K562 (cell line): ENCODE results near the gene GPHA2. TPM values are rescaled to one million over a fixed set of nuclear protein-coding genes. Genes with fewer than 3 reads are reported as not detected.

Experiments used
- BCLAF1 ChIP-seq, 2 experiments: fragments of 450-650 bp in 1 of 2; IDR thresholded peaks; 2 replicates each; pipeline ENCODE4 v1.6.1; 2011 to 2017; ENCODE audit warnings: low read depth in 2 of 2, antibody characterized with exemption in 1 of 2, borderline replicate concordance in 1 of 2, low read length in 1 of 2, mild to moderate bottlenecking in 1 of 2, mixed read lengths in 1 of 2; ENCODE audit not compliant: control insufficient read depth in 1 of 2
- BDP1 ChIP-seq: IDR thresholded peaks from 3 replicates; pipeline ENCODE4 v1.6.1; 2011; ENCODE audit not compliant: insufficient read length, insufficient read depth
- HDGF ChIP-seq: fragments of 450-650 bp; IDR thresholded peaks from 2 replicates; pipeline ENCODE4 v1.6.1; 2016
- KDM4B ChIP-seq, 2 experiments: fragments of 450-650 bp in 1 of 2; sonication (generic) in 1 of 2; IDR thresholded peaks; 2 replicates each; pipeline ENCODE4 v1.6.1; 2016 to 2017; ENCODE audit warnings: borderline replicate concordance in 2 of 2, antibody characterized with exemption in 1 of 2, low read depth in 1 of 2, mild to moderate bottlenecking in 1 of 2
- NEUROD1 ChIP-seq: fragments of 150-350 bp; IDR thresholded peaks from 2 replicates; pipeline ENCODE4 v1.6.1; 2014; ENCODE audit warnings: borderline replicate concordance, low read length, low read depth; ENCODE audit not compliant: partially characterized antibody
- ZNF280B ChIP-seq: fragments of 250-450 bp; sonication (Bioruptor Pico); IDR thresholded peaks from 2 replicates; pipeline ENCODE4 v1.5.1; 2021; ENCODE audit warnings: mild to moderate bottlenecking
- polyA plus RNA-seq, 8 experiments: library from polyadenylated mRNA; depleted of rRNA in 4 of 8; stranded (reverse) in 5 of 8; unstranded in 3 of 8; fragments of >200 nt; fragmentation: Nextera tagmentation in 2 of 8; fragmentation: Illumina TruSeq in 1 of 8; extraction: Ambion mirVana in 2 of 8; extraction: Trizol in 1 of 8; gene quantifications; 2 replicates each; pipeline versions ENCODE4 v1.2.1 to v1.2.3, GENCODE V29; 2011 to 2014; ENCODE audit warnings: inconsistent platforms in 1 of 8, missing spikeins in 1 of 8
- total RNA-seq, 7 experiments: library from RNA; depleted of rRNA in 6 of 7; stranded (reverse); fragments of >200 nt in 6 of 7; fragmentation: Illumina TruSeq in 2 of 7; extraction: Trizol in 2 of 7; gene quantifications; 2 replicates each; pipeline versions ENCODE4 v1.2.1 to v1.2.3, GENCODE V29; 2011 to 2021; ENCODE audit warnings: low replicate concordance in 1 of 7

Gene GPHA2
- total and polyA plus RNA-seq, 9 of the 15 experiments (the other 6 are each of a cell fraction or from before 2014, with no cell fraction given): 0.17 to 0.22 TPM; not detected in 7

- no peak for TF ChIP-seq KDM4B (IDR thresholded peaks at IDR 0.05; ENCODE audit: borderline replicate concordance in 2 of 2, low read depth in 1 of 2)
- no peak for TF ChIP-seq BDP1
- TF ChIP-seq NEUROD1: no peak
- TF ChIP-seq ZNF280B (CRISPR knock-in tag): no peak
- TF ChIP-seq BCLAF1 (IDR thresholded peaks at IDR 0.05; ENCODE audit: borderline replicate concordance in 1 of 2, control insufficient read depth in 1 of 2, low read depth in 2 of 2, low read length in 1 of 2): no peak
- no peak for TF ChIP-seq HDGF
- TF ChIP-seq, all 486 proteins: peak for 0
These were observed 45.2 kb downstream of the GPHA2 start (continued) for GRCh38 chr11:64890522-64890939.
